Measurements from ENCODE around the gene KRT13. TPM values are rescaled to one million over a fixed set of nuclear protein-coding genes. Genes with fewer than 3 reads are reported as not detected.

KRT13 gene
- total and polyA plus RNA-seq, 5 donors from 2014 or later, result not detected

DNA sequence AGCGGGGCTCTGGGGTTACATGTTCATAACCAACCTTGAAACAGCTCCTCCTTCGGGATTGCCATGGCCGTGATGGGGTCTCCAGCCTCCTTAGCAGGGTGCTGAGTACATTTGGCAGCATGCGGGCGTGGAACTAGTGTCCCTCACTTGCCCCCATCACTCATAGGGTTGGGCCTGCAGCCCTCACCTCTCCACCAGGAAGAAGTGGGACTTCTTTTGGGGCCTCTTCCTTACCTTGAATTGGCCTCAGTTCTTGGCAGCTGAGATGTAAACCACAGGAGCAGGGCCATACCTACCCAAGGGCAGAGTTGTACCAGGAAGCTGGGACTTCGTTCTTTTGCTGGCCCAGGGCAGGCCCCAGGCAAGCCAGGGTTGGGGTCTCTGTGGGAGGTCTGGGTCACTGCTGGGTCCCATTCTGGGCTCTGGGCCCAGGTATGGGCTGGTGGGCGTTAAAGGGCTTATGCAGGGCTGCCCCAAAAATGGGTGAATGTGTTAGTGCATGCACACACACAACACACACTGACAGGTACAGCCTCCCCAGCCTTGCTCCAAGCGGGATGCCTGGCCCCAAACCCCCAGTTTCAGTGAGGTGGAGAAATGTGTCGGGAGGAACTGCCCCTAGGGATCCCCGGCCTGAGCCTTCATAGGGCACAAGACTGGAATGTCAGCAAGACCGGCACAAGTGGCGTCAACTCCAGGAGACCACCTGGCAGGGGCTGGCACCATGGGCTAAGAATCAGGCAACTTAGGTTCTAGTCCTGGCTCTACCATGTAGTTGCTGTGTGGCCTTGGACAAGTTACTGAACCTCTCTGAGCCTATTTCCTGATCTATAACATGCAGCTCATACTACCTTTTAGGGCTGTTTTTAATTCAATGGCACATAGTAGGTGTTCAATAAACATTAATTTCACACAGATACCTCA, 17.2 kb upstream of the KRT13 start:
- Mint-ChIP-seq H3K4me1 (peaks cover 0 to 3% (median 0%) of the 10 kb centered on the region in 4 donors), H3K4me3 (no peak overlapping the region), H3K27ac (no peak overlapping the region), H3K36me3 (no peaks in the 10 kb centered on the region), H3K27me3 (peaks cover 50% of the 10 kb centered on the region), H3K9me3 (no peaks in the 10 kb centered on the region)
- Histone ChIP-seq H3K27me3 (ENCODE audit: control insufficient read depth, insufficient read depth, low read length) (no peaks in the 10 kb centered on the region), H3K9me3 (ENCODE audit: control insufficient read depth in 2 of 2, low read length in 2 of 2) (no peaks in the 10 kb centered on the region), H3K27ac (ENCODE audit: insufficient read depth, low read length, poor library complexity, severe bottlenecking) (no peak overlapping the region), H3K4me1 (ENCODE audit: control insufficient read depth, insufficient read depth, low read length, poor library complexity, severe bottlenecking) (peaks cover 2% of the 10 kb centered on the region), H3K36me3 (ENCODE audit: control insufficient read depth, insufficient read depth, low read length) (no peaks in the 10 kb centered on the region), H3K4me3 (ENCODE audit: low read depth, low read length) (no peak overlapping the region)
- ATAC-seq (ENCODE audit: low read depth in 2 of 2) (no peak), DNase-seq (no peak)

DNA sequence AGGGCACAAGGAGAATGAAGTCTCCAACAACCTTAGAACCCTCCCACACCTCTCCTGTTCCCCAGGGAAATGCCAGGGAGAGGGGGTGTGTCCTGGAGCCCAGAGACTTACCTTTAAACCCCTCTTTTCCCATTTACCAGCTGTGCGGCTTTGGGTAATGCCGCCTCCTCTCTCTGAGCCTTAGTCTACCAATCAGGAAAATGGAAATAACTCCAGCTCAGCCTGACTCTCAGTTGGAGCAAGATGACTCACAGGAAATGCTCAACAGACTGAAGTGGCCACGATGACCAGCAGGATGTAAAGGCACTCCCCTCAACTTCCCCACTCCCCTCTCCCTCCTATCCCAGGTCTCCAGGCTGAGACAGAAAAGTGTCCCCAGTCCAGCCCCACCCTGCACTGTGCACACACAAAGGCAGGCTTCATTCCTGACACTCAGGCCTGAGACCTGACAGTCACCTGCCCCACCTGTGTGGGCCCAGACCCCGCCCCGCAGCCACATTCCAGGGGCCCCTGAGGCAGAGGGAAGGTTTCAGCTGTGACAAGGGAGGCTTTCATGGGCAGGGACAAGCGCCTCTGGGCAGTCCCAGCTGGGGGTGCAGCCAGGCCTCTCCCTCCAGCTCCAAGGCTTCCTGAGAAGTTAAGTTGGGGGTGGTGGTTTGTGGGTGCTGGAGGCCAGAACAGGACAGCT, 16.3 kb upstream of the KRT13 start:
- Histone ChIP-seq H3K4me3 (ENCODE audit: low read depth, low read length) (no peak overlapping the region), H3K27me3 (ENCODE audit: control insufficient read depth, insufficient read depth, low read length) (no peaks in the 10 kb centered on the region)

DNA sequence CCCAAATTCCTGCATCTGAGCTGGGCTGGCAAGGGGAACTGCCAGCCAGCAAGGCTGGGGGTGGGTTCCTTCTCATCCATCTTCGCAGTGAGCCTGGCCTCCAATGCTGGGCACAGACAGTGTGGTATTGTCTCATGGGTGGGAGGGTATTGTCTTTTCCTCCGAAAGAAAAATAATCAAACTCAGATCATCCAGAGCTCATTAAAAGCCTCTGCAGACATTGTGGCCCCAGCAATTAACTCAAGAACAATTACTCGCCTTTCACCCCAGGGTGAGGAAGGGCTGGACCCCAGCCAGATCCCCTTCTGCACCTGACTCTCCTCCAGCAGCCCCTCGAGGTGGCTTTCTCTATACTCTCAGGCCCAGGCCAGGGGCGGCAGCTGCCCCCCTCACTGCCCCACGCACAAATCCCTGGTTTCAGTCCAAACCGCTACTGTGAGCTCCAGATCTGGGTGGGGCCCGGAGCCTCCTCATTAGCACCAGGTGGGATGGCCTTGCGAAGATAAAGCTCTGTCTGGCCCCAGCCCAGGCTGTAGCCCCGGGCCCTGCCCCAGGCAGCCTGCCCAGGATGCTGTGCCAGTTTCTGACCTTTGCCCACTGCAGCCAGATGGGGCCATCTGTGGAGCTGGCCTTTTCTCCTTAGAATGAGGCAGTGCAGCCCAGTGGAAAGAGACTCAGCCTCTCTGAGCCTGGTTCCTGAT, 15.6 kb upstream of the KRT13 start:
- H3K27ac Mint-ChIP-seq, result no peak overlapping the region
- no peaks in the 10 kb centered on the region for H3K9me3 Mint-ChIP-seq
- Histone ChIP-seq H3K27ac (ENCODE audit: insufficient read depth, low read length, poor library complexity, severe bottlenecking) (no peak overlapping the region), H3K9me3 (ENCODE audit: control insufficient read depth in 2 of 2, low read length in 2 of 2) (no peaks in the 10 kb centered on the region), H3K27me3 (ENCODE audit: control insufficient read depth, insufficient read depth, low read length) (no peaks in the 10 kb centered on the region), H3K4me3 (ENCODE audit: low read depth, low read length) (no peak overlapping the region), H3K4me1 (ENCODE audit: control insufficient read depth, insufficient read depth, low read length, poor library complexity, severe bottlenecking) (no peaks in the 10 kb centered on the region), H3K36me3 (ENCODE audit: control insufficient read depth, insufficient read depth, low read length) (no peaks in the 10 kb centered on the region)
- DNase-seq (no peak), ATAC-seq (ENCODE audit: low read depth in 2 of 2) (no peak)
- H3K36me3 Mint-ChIP-seq, result no peaks in the 10 kb centered on the region
- H3K4me3 Mint-ChIP-seq, result no peak overlapping the region
- H3K4me1 Mint-ChIP-seq, result no peaks in the 10 kb centered on the region
- peaks cover 40% of the 10 kb centered on the region for H3K27me3 Mint-ChIP-seq

More for the DNA sequence above, 16.3 kb upstream of the KRT13 start:
- DNase-seq (no peak), ATAC-seq (ENCODE audit: low read depth in 2 of 2) (no peak)
- no peak overlapping the region for H3K27ac Mint-ChIP-seq
- H3K9me3 ChIP-seq (ENCODE audit: control insufficient read depth in 2 of 2, low read length in 2 of 2), result no peaks in the 10 kb centered on the region
- H3K4me1 ChIP-seq (ENCODE audit: control insufficient read depth, insufficient read depth, low read length, poor library complexity, severe bottlenecking), result no peaks in the 10 kb centered on the region
- no peaks in the 10 kb centered on the region for H3K36me3 ChIP-seq (ENCODE audit: control insufficient read depth, insufficient read depth, low read length)
- no peaks in the 10 kb centered on the region for H3K9me3 Mint-ChIP-seq
- no peaks in the 10 kb centered on the region for H3K36me3 Mint-ChIP-seq
- H3K4me1 Mint-ChIP-seq, result no peaks in the 10 kb centered on the region
- no peak overlapping the region for H3K4me3 Mint-ChIP-seq
- H3K27ac ChIP-seq (ENCODE audit: insufficient read depth, low read length, poor library complexity, severe bottlenecking), result no peak overlapping the region
- H3K27me3 Mint-ChIP-seq, result peaks cover 42% of the 10 kb centered on the region

DNA sequence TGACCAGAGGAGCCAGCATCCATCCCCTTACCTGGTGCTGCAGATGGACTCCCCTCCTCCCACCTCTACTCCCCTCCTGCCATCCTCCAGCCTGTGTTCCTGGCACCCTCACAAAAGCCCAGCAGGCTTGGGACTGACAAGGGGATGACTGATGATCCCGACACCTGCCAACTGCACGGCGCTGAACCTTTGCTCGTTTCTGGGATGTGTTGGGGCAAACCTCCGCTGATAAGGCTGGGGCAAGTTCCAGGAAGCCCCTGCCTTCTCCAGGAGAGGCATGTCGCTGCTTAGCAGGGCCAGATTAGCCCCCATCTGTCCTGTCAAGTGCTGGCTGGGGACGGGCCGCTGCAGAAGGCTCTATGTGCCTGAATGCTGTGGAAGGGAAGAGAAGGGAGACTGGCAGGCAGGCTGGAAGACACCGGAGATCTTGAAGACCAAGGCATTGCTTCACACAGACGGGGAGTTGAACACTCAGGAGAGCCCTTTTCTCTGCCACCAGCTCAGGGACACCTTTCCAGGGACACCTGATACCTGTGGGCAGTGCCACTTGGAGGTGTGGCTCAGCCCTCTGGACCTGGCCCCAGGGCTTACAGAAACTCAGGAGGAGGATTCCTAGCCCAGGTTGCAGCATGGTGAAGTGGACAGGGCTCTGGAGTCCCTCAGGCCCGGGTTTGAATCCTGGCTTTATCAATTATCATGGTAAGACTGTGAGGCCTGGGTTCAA, 14.3 kb upstream of the KRT13 start:
- Histone ChIP-seq H3K4me3 (ENCODE audit: low read depth, low read length) (no peak overlapping the region), H3K4me1 (ENCODE audit: control insufficient read depth, insufficient read depth, low read length, poor library complexity, severe bottlenecking) (no peaks in the 10 kb centered on the region), H3K9me3 (ENCODE audit: control insufficient read depth in 2 of 2, low read length in 2 of 2) (no peaks in the 10 kb centered on the region), H3K27ac (ENCODE audit: insufficient read depth, low read length, poor library complexity, severe bottlenecking) (no peak overlapping the region), H3K36me3 (ENCODE audit: control insufficient read depth, insufficient read depth, low read length) (no peaks in the 10 kb centered on the region), H3K27me3 (ENCODE audit: control insufficient read depth, insufficient read depth, low read length) (no peaks in the 10 kb centered on the region)
- ATAC-seq (ENCODE audit: low read depth in 2 of 2) (no peak), DNase-seq (no peak)
- Mint-ChIP-seq H3K4me1 (no peaks in the 10 kb centered on the region), H3K27ac (no peak overlapping the region), H3K36me3 (no peaks in the 10 kb centered on the region), H3K9me3 (no peaks in the 10 kb centered on the region), H3K4me3 (no peak overlapping the region), H3K27me3 (peaks cover 28% of the 10 kb centered on the region)

- no peak within 1 kb of the TSS for H3K4me3 Mint-ChIP-seq
- H3K9me3 Mint-ChIP-seq, result no peaks in the 10 kb centered on the region
- ATAC-seq (ENCODE audit: low read depth in 2 of 2) (no peak), DNase-seq (no peak)
- H3K4me1 Mint-ChIP-seq, result no peaks in the 10 kb centered on the region
- no peaks in the 10 kb centered on the region for H3K4me1 ChIP-seq (ENCODE audit: control insufficient read depth, insufficient read depth, low read length, poor library complexity, severe bottlenecking)
- no peaks in the 10 kb centered on the region for H3K36me3 ChIP-seq (ENCODE audit: control insufficient read depth, insufficient read depth, low read length)
- H3K4me3 ChIP-seq (ENCODE audit: low read depth, low read length), result no peak within 1 kb of the TSS
- H3K27me3 Mint-ChIP-seq, result peaks cover 21% of the 10 kb centered on the region
- no peaks in the 10 kb centered on the region for H3K27me3 ChIP-seq (ENCODE audit: control insufficient read depth, insufficient read depth, low read length)
- H3K9me3 ChIP-seq (ENCODE audit: control insufficient read depth in 2 of 2, low read length in 2 of 2), result no peaks in the 10 kb centered on the region
- no peak within 1 kb of the TSS for H3K27ac ChIP-seq (ENCODE audit: insufficient read depth, low read length, poor library complexity, severe bottlenecking)
- H3K27ac Mint-ChIP-seq, result no peak within 1 kb of the TSS
- no peaks in the 10 kb centered on the region for H3K36me3 Mint-ChIP-seq
Observed at GRCh38 chr17:41518789-41519449, 13.5 kb upstream of the KRT13 start, which contains the start of gene KRT15. KRT15 (minus strand) TSS chr17:41518890; CDS start chr17:41518827, 63 bp downstream.

GRCh38 chr17:41518031-41518430, 12.6 kb upstream of the KRT13 start:
- Mint-ChIP-seq H3K27me3 (peaks cover 18% of the 10 kb centered on the region), H3K27ac (no peak overlapping the region), H3K36me3 (no peaks in the 10 kb centered on the region), H3K4me3 (no peak overlapping the region), H3K4me1 (no peaks in the 10 kb centered on the region), H3K9me3 (no peaks in the 10 kb centered on the region)
- H3K27me3 ChIP-seq (ENCODE audit: control insufficient read depth, insufficient read depth, low read length), result no peaks in the 10 kb centered on the region
- H3K27ac ChIP-seq (ENCODE audit: insufficient read depth, low read length, poor library complexity, severe bottlenecking), result no peak overlapping the region
- ATAC-seq (ENCODE audit: low read depth in 2 of 2) (no peak), DNase-seq (no peak)
- H3K4me1 ChIP-seq (ENCODE audit: control insufficient read depth, insufficient read depth, low read length, poor library complexity, severe bottlenecking), result no peaks in the 10 kb centered on the region
- no peak overlapping the region for H3K4me3 ChIP-seq (ENCODE audit: low read depth, low read length)
- H3K36me3 ChIP-seq (ENCODE audit: control insufficient read depth, insufficient read depth, low read length), result no peaks in the 10 kb centered on the region
- no peaks in the 10 kb centered on the region for H3K9me3 ChIP-seq (ENCODE audit: control insufficient read depth in 2 of 2, low read length in 2 of 2)

GRCh38 chr17:41516830-41517283, 11.4 kb upstream of the KRT13 start:
- H3K4me1 Mint-ChIP-seq, result no peaks in the 10 kb centered on the region
- H3K36me3 Mint-ChIP-seq, result no peaks in the 10 kb centered on the region
- Histone ChIP-seq H3K27ac (ENCODE audit: insufficient read depth, low read length, poor library complexity, severe bottlenecking) (no peak overlapping the region), H3K9me3 (ENCODE audit: control insufficient read depth in 2 of 2, low read length in 2 of 2) (no peaks in the 10 kb centered on the region), H3K36me3 (ENCODE audit: control insufficient read depth, insufficient read depth, low read length) (no peaks in the 10 kb centered on the region), H3K27me3 (ENCODE audit: control insufficient read depth, insufficient read depth, low read length) (no peaks in the 10 kb centered on the region), H3K4me3 (ENCODE audit: low read depth, low read length) (no peak overlapping the region), H3K4me1 (ENCODE audit: control insufficient read depth, insufficient read depth, low read length, poor library complexity, severe bottlenecking) (no peaks in the 10 kb centered on the region)
- no peak for DNase-seq
- H3K4me3 Mint-ChIP-seq, result no peak overlapping the region
- no peak for ATAC-seq (ENCODE audit: low read depth in 2 of 2)
- H3K27ac Mint-ChIP-seq, result no peak overlapping the region
- no peaks in the 10 kb centered on the region for H3K9me3 Mint-ChIP-seq
- H3K27me3 Mint-ChIP-seq, result peaks cover 15% of the 10 kb centered on the region
